Left colon (tissue), 2 donors: ENCODE data around the gene ZBTB20. TPM values are rescaled to one million over a fixed set of nuclear protein-coding genes. Genes with fewer than 3 reads are reported as not detected.
A peak's percentile ranks its signal among the peaks of the same experiment; 100 is the strongest.

ENCODE experiments used
- ATAC-seq: fragments of 200-7000 bp; cut with Tn5 transposase; one replicate; pipeline ENCODE4 v1.9.1; 2020; ENCODE audit warnings: mild to moderate bottlenecking, moderate library complexity
- DNase-seq, 2 donors: peaks; one replicate each; pipeline ENCODE4 v3.0.0-alpha.2; 2020
- intact Hi-C, 2 donors: fragments of 100-400 bp; cut with DNase I in 1 of 2; cut with micrococcal nuclease in 1 of 2; formaldehyde crosslinking; loops; one replicate each; pipeline versions ENCODE4 v1.11.2 to v1.14.0; 2022; cut with DNase I, micrococcal nuclease
- microRNA-seq, 2 donors: library from miRNA; unstranded; fragments of <30 nt; microRNA quantifications; one replicate each; pipeline versions ENCODE4 v1.1.0 to v1.2.0, GENCODE V29; 2020
- total RNA-seq, 2 donors: library from RNA; stranded (reverse); fragmentation: NEBNext Ultra II Directional; extraction: Animal tissue kit (Norgen Biotek cat#: 25700); gene quantifications; one replicate each; pipeline ENCODE4 v1.2.1, GENCODE V29; 2021
- donor health status: DM: no; HTN: no; CAD: no.
- donor health status: DM: yes; HTN: yes; CAD: no.

ZBTB20 gene
- total RNA-seq, 2 donors from 2014 or later = 27.1 to 27.3 TPM

- no peak for ATAC-seq
- no peak for DNase-seq
- intact Hi-C loops = no loop called here
Observed at GRCh38 chr3:114307222-114307830, 839.8 kb downstream of the ZBTB20 start.

- intact Hi-C loops = no loop called here
- DNase-seq (no peak), ATAC-seq (no peak)
Observed at GRCh38 chr3:114299941-114300624, 847.0 kb downstream of the ZBTB20 start.

GRCh38 chr3:114299421-114299820 lies 847.7 kb downstream of the ZBTB20 start:
- ATAC-seq (no peak), DNase-seq (peak in 1 of 2 donors; percentile 18)
- intact Hi-C loops = no loop called here

- DNase-seq (no peak), ATAC-seq (no peak)
- intact Hi-C loops = no loop called here
Observed at GRCh38 chr3:114295946-114296345, 851.1 kb downstream of the ZBTB20 start.

- intact Hi-C loops = no loop called here
- DNase-seq = no peak
Observed at GRCh38 chr3:114294940-114295480, 852.1 kb downstream of the ZBTB20 start.

GRCh38 chr3:114293838-114294535 lies 853.1 kb downstream of the ZBTB20 start, which contains the start of gene TIGIT:
TSS of gene TIGIT (plus strand) at chr3:114294028. CDS start at chr3:114294062, 34 bp downstream.
- no peak for ATAC-seq
- no peak for DNase-seq
- intact Hi-C loops = no loop called here

More at GRCh38 chr3:114294940-114295480, 852.1 kb downstream of the ZBTB20 start:
- ATAC-seq = no peak

- ATAC-seq (peak; percentile 42), DNase-seq (peak; percentile 43 to 76)
- intact Hi-C loops = no loop called here
Observed at GRCh38 chr3:114290911-114291901, 855.9 kb downstream of the ZBTB20 start.

GRCh38 chr3:114286266-114286665 lies 860.8 kb downstream of the ZBTB20 start:
- DNase-seq = no peak
- intact Hi-C loops = no loop called here
- ATAC-seq = no peak

- intact Hi-C loops = no loop called here
- no peak for ATAC-seq
Observed at GRCh38 chr3:114285648-114286230, 861.3 kb downstream of the ZBTB20 start.

GRCh38 chr3:114284644-114285043 lies 862.4 kb downstream of the ZBTB20 start:
- intact Hi-C loops = no loop called here
- no peak for ATAC-seq
- DNase-seq = no peak

More at GRCh38 chr3:114285648-114286230, 861.3 kb downstream of the ZBTB20 start:
- DNase-seq = no peak

Small RNAs within 50 kb of the gene (microRNA-seq; reads per million reads assigned to microRNA genes)
- 2.7 to 4.1 reads per million in 2 donors for gene MIR4796
